Vagina (tissue), 2 donors: ENCODE results near the gene PTGFRN.

Experiments used
- POLR2A ChIP-seq, 2 donors: fragments of 450-650 bp; IDR thresholded peaks; one replicate each; pipeline ENCODE4 v1.6.1; 2017; ENCODE audit warnings: antibody characterized with exemption in 2 of 2, mild to moderate bottlenecking in 2 of 2, moderate library complexity in 2 of 2
- TF ChIP-seq, protein P1 (sequence below), 3 experiments: fragments of 450-650 bp in 2 of 3; fragments of 200-600 bp in 1 of 3; sonication (generic) in 1 of 3; IDR thresholded peaks; one replicate each; pipeline ENCODE4 v1.5.1; 2017 to 2019; ENCODE audit warnings: antibody characterized with exemption in 3 of 3, mild to moderate bottlenecking in 2 of 3, moderate library complexity in 2 of 3

DNA sequence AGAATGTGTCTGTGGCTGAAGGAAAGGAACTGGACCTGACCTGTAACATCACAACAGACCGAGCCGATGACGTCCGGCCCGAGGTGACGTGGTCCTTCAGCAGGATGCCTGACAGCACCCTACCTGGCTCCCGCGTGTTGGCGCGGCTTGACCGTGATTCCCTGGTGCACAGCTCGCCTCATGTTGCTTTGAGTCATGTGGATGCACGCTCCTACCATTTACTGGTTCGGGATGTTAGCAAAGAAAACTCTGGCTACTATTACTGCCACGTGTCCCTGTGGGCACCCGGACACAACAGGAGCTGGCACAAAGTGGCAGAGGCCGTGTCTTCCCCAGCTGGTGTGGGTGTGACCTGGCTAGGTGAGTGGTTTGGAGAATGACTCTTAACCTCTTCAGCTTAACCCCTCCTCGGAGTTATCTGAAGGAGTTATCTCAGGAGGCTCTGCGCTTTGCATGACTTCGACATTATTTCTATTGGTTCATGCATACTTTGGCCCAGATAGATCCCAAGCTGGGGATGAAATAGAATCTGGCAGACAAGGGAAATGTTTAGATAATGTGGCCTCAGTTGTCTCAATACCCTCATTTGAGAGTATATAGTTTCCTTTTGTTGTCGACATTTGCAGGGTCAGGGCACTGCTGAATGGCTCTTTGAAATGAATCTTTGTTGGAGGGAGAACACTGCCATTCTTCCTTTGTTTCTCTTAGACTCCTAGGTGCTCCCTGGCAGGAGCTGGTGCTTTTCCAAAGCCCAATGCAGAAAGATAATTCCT, 39.7 kb downstream of the PTGFRN start:
- no peak for TF ChIP-seq POLR2A (IDR thresholded peaks at IDR 0.05)
- TF ChIP-seq, protein P1, sequence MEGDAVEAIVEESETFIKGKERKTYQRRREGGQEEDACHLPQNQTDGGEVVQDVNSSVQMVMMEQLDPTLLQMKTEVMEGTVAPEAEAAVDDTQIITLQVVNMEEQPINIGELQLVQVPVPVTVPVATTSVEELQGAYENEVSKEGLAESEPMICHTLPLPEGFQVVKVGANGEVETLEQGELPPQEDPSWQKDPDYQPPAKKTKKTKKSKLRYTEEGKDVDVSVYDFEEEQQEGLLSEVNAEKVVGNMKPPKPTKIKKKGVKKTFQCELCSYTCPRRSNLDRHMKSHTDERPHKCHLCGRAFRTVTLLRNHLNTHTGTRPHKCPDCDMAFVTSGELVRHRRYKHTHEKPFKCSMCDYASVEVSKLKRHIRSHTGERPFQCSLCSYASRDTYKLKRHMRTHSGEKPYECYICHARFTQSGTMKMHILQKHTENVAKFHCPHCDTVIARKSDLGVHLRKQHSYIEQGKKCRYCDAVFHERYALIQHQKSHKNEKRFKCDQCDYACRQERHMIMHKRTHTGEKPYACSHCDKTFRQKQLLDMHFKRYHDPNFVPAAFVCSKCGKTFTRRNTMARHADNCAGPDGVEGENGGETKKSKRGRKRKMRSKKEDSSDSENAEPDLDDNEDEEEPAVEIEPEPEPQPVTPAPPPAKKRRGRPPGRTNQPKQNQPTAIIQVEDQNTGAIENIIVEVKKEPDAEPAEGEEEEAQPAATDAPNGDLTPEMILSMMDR (IDR thresholded peaks at IDR 0.05): no peak
